GM21717 (cell line): ENCODE data around the gene SOCS7.

Experiments
- ATAC-seq: cut with Tn5 transposase; IDR thresholded peaks from one replicate; pipeline ENCODE4 v1.9.1; 2021; ENCODE audit warnings: mild to moderate bottlenecking, moderate library complexity; ENCODE audit not compliant: unreplicated experiment

The SOCS7 gene, protein sequence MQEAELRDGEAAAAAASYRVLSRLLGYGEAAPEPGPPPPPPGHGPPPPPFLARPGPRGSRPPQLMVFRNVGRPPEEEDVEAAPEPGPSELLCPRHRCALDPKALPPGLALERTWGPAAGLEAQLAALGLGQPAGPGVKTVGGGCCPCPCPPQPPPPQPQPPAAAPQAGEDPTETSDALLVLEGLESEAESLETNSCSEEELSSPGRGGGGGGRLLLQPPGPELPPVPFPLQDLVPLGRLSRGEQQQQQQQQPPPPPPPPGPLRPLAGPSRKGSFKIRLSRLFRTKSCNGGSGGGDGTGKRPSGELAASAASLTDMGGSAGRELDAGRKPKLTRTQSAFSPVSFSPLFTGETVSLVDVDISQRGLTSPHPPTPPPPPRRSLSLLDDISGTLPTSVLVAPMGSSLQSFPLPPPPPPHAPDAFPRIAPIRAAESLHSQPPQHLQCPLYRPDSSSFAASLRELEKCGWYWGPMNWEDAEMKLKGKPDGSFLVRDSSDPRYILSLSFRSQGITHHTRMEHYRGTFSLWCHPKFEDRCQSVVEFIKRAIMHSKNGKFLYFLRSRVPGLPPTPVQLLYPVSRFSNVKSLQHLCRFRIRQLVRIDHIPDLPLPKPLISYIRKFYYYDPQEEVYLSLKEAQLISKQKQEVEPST

GRCh38 chr17:38351412-38352222 lies at the start of gene SOCS7:
SOCS7 (plus strand) TSS chr17:38351844; CDS start chr17:38352053, 209 bp downstream.
- peak; percentile 82 for ATAC-seq

DNA sequence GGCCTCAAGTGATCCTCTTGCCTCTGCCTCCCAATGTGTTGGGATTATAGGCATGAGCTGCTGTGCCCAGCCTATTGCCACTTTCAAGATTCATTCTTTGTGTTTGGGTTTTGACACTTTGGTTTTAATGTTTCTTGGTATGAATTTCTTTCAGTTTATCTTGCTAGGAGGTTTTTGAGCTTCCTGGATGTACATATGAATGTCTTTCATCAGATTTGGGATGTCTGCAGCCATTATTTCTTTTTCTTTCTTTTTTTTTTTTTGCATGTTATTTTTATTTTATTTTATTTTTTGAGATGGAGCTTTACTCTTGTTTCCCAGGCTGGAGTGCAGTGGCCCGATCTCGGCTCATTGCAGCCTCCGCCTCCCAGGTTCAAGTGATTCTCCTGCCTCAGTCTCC lies 36.1 kb upstream of the SOCS7 start:
- ATAC-seq, result no peak

- ATAC-seq, result no peak
Observed at GRCh38 chr17:38317081-38317480, 34.6 kb upstream of the SOCS7 start.

DNA sequence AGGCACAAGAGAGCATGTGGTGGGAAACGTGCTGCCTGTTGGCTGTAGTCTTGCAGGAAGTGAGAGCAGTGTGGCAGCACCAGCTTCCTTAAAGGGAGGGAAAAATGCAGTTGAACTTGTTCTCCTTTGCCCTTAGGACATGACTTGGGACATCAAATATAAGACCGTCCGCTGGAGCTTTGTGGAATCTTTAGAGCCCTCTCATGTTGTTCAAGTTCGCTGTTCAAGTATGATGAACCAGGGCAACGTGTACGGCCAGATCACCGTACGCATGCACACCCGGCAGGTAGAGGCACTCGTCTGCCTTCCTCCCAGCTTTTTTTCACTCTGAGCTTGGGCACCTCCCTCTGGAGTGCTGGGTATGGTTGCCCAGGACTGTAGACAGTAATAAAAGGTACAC lies 31.2 kb upstream of the SOCS7 start:
- no peak for ATAC-seq

GRCh38 chr17:38322156-38322779 lies 29.4 kb upstream of the SOCS7 start:
- no peak for ATAC-seq

DNA sequence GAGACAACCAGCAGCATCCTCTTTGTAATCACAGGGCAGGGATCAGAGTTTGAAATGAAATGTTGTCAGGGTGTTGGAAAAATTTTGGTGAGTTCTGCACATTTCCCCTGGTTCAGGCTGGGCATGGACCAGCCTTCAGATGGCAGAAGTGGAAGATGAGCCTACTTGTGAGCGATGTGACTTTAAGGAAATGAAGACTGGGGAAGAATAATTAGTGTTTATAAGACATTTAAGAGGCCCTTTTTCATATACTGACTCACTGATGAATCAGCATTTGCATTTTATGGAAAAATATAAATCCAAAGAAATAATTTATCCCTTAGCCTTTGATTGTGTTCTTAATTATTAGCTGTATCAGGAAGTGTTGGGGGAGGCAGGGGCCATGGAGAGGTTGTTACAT lies 28.7 kb upstream of the SOCS7 start:
- no peak for ATAC-seq

GRCh38 chr17:38324141-38324697 lies 27.4 kb upstream of the SOCS7 start:
- no peak for ATAC-seq

- no peak for ATAC-seq
Observed at GRCh38 chr17:38324772-38325171, 26.9 kb upstream of the SOCS7 start.

DNA sequence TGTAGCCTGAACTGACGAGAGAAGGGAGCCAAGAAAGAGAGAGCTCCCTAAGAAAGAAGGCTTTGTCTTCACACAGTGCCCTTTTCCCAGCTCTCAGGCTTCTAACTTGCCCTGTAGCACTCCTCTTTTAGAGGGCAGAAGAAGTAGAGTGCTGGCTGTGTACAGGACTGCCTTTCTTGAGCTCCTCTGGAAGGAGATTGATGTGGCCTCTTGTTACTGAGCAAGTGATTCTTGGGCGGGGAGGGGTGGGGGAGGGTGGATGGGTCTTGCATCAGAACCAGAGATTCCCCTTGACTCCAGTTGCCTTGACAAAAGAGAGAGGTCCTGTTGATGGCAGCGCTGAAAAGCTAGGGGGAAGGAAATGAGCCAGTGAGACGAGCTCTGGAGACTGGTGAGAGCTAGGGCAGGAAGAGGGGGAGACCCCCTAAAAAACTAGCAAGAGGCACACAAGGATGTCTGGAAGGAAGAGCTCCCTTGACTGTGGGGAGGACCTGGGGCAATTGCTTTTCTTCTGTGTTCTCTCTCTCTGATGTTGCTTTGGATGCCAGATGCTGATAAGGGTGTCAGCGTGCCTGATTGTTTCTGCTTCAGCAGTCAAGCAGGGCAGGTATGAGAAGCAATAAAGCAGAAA lies 26.3 kb upstream of the SOCS7 start:
- ATAC-seq, result no peak

- ATAC-seq, result no peak
Observed at GRCh38 chr17:38326996-38327792, 24.4 kb upstream of the SOCS7 start.

DNA sequence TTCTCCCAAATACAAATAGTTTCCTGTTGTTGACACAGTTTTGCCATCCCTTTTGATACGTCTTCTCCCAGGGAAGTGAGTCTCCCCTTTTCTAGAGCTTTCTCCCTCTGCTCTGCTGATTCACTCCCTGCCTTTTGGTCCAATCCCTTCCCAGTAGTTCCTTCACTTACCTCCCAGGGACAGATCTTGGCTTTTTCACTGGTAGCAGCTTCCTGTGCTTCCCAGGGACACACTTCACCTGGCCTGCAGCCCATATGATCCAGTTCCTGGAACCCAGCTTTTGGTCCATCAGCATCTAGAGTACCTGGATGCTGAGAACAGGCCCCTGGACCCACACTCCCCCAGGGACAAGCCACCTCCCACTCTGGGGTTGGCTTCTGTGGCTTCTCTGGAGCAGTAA lies 23.7 kb upstream of the SOCS7 start:
- no peak for ATAC-seq

DNA sequence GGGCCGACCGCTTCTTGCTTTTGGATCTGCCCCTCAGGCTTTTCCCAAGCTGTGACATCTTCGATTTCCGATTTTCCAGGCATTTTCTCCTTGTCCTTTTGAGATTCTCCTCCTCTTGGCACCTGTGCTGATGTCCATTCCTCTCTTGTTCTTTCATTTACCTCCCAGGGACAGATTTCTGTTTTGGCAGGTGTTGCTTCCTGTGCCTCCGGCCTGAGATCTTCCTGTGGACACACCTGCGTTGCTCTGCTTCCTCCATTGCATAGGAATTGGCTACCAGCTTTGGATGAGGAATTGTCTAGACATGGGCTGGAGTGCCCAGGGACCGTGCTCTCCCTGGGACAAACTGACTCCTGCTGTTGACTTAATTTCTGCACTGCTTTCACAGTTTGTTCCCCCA lies 23.0 kb upstream of the SOCS7 start:
- no peak for ATAC-seq

- ATAC-seq, result no peak
Observed at GRCh38 chr17:38329284-38329683, 22.4 kb upstream of the SOCS7 start.

DNA sequence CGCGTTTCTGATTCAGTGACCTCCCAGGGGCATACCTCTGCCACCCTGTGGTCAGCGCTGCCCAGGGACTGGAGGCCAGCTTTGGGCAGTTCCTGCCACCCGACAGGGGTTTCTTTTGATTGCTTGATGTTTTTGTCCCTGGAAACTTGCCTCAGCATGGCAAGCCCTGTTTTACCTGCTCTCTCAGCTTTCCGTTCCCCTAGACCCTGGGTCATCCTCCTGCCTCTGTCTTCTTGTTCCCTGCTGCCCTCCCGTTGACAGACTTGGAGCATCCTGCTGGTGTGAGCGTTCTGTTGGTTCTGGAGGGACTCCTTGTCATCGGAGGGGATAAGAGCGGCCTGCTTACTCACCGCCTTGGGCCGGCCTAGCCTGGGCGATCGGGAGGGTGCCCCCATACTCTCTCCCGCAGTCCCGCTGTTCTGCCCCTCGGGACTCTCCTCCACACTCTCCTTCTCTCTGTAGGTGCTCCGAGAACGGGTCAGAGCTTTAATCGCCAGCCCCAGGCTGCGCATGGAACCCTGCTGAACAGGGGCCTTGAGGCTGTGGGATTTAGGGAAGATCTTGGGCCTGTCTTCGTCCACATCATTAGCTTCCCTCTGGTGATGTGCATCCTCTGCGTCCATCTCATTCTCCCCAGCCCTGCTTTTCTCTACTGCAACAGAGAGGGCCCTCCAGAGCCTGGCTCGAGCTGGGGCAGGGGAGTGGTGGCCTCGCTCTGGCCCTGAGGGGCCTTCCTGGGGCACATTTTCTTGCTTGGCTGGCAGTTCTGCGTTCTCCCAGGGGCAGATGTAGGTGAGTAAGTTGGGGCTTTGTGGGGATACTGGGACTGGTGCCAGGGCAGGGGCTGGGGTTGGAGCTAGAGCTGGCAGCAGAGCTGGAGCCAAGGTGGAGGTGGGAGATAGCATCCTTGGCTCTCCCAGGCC lies 21.6 kb upstream of the SOCS7 start:
- ATAC-seq, result no peak

GRCh38 chr17:38330941-38331411 lies 20.7 kb upstream of the SOCS7 start:
- no peak for ATAC-seq

GRCh38 chr17:38332735-38333134 lies 18.9 kb upstream of the SOCS7 start:
- no peak for ATAC-seq

DNA sequence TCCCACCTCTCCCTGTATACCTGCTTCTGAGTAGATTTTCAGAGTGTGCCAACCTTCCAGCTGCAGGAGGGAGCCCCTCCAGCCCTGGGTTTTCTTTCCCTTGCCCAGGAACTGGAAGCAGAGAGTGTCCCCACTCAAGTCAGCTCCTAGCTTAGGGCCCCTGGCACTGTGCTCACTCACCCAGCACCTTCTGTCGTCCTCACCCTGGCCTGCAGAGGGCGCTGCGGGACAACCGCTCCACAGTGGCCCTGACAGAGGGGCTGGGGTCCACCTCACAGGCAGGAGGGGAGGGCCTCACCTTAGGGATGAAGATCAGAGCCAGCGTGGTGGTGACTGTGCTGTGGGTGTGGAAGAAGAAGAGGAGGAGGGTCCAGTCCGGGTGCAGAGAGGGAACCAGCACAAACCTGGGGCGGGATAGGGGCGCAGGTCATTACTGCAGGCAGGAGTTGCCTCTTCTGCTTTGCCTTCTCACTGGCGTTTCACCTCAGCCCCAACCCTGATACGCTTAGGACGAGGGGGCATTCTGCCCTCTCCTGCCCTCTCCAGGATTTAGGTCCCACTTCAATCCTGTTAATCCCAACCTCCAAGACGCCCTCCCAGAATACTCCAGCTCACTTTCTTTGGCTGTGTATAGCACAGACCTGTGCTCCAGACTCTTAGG lies 17.9 kb upstream of the SOCS7 start:
- no peak for ATAC-seq
